ENCODE data around the gene SERTAD4.

The SERTAD4 gene

DNA sequence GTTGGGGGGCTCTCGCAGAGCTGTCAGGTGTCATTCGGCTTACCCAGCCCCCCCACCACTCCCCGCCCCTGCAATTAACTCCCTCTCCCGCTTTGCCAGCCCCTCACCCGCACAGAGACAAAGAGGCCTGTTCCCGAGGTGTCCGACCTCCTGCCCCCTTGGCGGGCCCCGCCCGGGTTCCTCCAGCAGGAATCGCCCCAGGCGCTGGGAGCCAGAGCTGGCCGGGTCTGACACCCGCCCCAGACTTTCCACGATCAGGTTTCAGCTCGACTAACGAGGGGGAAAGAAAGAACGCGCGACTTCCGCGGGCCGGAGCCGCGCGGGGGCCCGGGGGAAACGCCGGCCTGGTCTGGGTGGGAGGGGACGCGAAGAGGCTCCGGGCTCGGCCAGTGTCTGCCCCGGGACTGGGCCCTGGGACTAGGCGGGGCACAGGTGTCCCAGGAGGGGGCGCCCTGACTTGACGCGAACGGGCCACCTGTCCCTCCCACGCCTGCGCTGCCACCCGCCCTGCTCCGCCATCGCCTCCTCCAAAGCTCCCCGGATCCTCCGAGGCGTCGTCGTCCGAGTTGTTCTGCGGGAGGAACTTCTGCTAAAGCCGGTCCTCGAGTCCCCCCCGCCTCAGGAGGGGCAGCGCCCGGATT lies 59.8 kb downstream of the SERTAD4 start:
- DNase-seq (ENCODE audit: low read depth), result no peak
- H3K4me3 ChIP-seq (ENCODE audit: low read depth, low read length), result no peak overlapping the region
- TF ChIP-seq, protein P1, sequence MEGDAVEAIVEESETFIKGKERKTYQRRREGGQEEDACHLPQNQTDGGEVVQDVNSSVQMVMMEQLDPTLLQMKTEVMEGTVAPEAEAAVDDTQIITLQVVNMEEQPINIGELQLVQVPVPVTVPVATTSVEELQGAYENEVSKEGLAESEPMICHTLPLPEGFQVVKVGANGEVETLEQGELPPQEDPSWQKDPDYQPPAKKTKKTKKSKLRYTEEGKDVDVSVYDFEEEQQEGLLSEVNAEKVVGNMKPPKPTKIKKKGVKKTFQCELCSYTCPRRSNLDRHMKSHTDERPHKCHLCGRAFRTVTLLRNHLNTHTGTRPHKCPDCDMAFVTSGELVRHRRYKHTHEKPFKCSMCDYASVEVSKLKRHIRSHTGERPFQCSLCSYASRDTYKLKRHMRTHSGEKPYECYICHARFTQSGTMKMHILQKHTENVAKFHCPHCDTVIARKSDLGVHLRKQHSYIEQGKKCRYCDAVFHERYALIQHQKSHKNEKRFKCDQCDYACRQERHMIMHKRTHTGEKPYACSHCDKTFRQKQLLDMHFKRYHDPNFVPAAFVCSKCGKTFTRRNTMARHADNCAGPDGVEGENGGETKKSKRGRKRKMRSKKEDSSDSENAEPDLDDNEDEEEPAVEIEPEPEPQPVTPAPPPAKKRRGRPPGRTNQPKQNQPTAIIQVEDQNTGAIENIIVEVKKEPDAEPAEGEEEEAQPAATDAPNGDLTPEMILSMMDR (IDR thresholded peaks at IDR 0.05; ENCODE audit: low read depth, low read length, missing control alignments), result peak; percentile 40

DNA sequence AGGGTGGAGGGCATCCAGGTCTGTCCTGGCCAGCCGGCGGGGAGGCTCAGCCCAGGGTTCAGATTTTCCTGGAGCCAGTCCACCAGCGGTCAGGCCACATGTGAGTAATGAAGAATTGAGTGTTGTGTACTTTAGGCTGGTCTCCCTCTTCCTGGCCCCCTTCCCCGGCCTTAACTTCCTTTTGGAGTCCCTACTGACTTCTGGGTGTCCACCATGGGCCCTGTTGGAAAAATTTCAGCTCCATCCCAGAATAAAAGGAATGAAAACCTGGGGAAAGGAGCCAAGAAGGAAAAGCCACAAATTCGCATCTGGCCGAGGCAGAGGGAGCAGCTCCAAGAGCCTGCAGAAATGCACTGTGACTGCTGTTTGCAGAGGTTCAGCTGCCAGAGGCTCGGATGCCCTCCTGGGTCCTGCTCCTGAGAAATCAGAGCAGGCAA lies 60.6 kb downstream of the SERTAD4 start:
- H3K4me3 ChIP-seq (ENCODE audit: low read depth, low read length), result no peak overlapping the region

DNA sequence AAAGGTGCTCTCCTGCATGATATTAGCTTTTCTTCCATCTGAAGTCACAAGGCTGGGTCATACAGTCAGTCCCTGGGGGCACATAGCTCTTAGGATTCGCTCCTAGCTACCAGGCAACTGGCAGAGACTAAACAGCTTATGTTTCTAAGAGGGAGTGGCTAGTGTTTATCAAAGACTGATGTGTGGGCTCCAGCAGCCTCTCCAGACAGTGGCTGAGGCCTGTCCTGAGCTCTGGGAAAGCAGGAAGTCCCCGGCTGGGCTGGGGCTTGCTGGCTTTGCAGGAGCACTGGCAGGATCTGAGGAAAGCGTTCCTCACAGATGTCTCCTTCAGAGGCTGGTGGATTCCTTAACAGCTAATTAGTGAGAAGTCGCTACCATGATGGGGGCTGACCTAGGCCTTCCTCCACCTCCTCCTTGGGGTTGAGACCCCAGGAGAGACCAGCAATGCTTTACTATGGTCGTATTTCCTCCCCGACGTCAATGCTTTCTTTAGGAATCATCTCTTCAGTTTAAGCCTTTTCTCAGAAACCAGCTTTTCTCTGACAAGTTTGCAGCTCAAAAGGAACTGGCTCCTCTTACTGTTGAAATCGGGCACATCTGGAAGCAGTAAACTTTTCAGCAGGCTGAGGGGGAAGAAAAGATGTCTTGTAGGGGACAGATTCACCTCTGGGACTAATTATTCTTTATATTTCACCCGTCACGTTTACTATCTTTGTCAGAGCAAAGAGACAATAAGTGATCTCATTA lies 62.6 kb downstream of the SERTAD4 start:
- no peak for DNase-seq (ENCODE audit: low read depth)
- TF ChIP-seq, protein P1 (IDR thresholded peaks at IDR 0.05; ENCODE audit: low read depth, low read length, missing control alignments), result no peak
- no peak overlapping the region for H3K4me3 ChIP-seq (ENCODE audit: low read depth, low read length)

More for the DNA sequence above, 60.6 kb downstream of the SERTAD4 start:
- TF ChIP-seq, protein P1 (IDR thresholded peaks at IDR 0.05; ENCODE audit: low read depth, low read length, missing control alignments), result no peak
- no peak for DNase-seq (ENCODE audit: low read depth)
